SH-SY5Y (cell line): ENCODE data around the gene C5AR1.

ENCODE experiments used
- GATA2 ChIP-seq: IDR thresholded peaks from 2 replicates; pipeline ENCODE4 v1.6.1; 2011; ENCODE audit warnings: mild to moderate bottlenecking, low read depth, low read length
- GATA3 ChIP-seq: IDR thresholded peaks from 2 replicates; pipeline ENCODE4 v1.6.1; 2011; ENCODE audit warnings: low read depth, mild to moderate bottlenecking, low read length, moderate library complexity

- TF ChIP-seq GATA2 (no peak), GATA3 (no peak)
Observed at GRCh38 chr19:47260476-47260875, 49.2 kb upstream of the C5AR1 start.
